Activated T-cell treated with anti-CD3 and anti-CD28 coated beads, Interleukin-2, amount 50 U/mL, for 24 hours (primary cell): Measurements from ENCODE around the gene SLC5A2.
"Not testable (repeated sequence)": the region's sequence is repeated elsewhere in the genome, so short reads cannot be mapped to it uniquely, and the experiment has no call there.

Source experiments
- DNase-seq: peaks from one replicate; pipeline ENCODE4 v3.0.0-alpha.2; 2020
- H3K27ac Mint-ChIP-seq: 2 replicates; pipeline ENCODE4 v1.8.0; 2020; ENCODE audit warnings: mild to moderate bottlenecking, mixed read lengths
- H3K27me3 Mint-ChIP-seq: 2 replicates; pipeline ENCODE4 v1.8.0; 2020; ENCODE audit warnings: mixed read lengths
- H3K36me3 Mint-ChIP-seq: 2 replicates; pipeline ENCODE4 v1.8.0; 2020; ENCODE audit warnings: low read depth, mixed read lengths
- H3K4me1 Mint-ChIP-seq: 2 replicates; pipeline ENCODE4 v1.8.0; 2020; ENCODE audit warnings: low read depth, mixed read lengths
- H3K4me3 Mint-ChIP-seq: 2 replicates; pipeline ENCODE4 v1.8.0; 2020; ENCODE audit warnings: mild to moderate bottlenecking, moderate library complexity, mixed read lengths
- H3K9me3 Mint-ChIP-seq: 2 replicates; pipeline ENCODE4 v1.8.0; 2020; ENCODE audit warnings: mixed read lengths

Gene SLC5A2

DNA sequence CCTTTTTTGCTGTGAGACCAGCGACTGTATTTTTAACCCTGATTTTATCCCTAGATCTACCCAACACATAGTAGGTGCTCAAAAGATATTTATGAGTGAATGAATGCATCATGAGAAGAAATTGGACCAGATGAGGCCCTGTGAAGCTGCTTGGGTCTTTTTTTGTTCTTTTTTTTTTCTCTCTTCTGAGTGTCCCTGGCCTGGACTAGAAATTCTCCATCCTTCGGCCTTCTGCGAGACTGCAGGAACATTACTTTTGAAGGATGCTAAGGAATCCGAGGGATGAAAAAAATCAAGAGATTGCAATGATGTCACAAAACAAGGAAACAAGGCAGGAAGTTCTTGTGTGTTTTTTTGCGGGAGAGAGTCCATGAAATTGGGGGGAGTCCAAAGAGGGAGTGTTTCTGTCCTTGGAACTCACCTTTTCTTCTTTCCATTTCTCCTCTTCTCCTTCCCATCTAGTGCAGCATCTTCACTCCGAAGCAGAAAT, 25.8 kb downstream of the SLC5A2 start:
- Mint-ChIP-seq H3K27me3 (no peaks in the 10 kb centered on the region), H3K4me1 (peaks cover 51% of the 10 kb centered on the region), H3K4me3 (peak overlapping the region; percentile 94), H3K27ac (peak overlapping the region; percentile 97), H3K36me3 (peaks cover 44% of the 10 kb centered on the region), H3K9me3 (no peaks in the 10 kb centered on the region)
- no peak for DNase-seq

DNA sequence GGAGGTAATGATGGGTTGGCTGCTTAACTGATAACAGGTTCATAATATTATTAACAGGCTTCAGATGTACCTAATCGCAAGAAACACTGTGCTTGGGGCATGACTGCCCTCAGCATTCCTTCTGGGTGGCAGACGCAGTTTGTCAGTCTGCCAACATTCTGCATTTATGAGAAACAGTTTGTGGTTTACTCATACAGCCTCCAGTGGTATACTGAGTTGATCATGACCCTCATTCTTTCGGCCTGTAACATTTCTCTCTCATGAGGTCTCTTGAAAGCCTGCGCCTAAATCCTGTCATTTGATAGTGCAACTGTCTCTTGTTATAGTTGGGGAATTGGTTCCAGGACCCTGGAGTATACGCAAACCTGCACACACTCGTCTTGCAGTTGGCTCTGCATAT, 30.2 kb downstream of the SLC5A2 start:
- H3K4me3 Mint-ChIP-seq: no peak overlapping the region
- no peaks in the 10 kb centered on the region for H3K27me3 Mint-ChIP-seq
- peaks cover 20% of the 10 kb centered on the region for H3K4me1 Mint-ChIP-seq
- no peak for DNase-seq
- H3K9me3 Mint-ChIP-seq: peaks cover 3% of the 10 kb centered on the region
- peaks cover 12% of the 10 kb centered on the region for H3K36me3 Mint-ChIP-seq
- H3K27ac Mint-ChIP-seq: no peak overlapping the region

GRCh38 chr16:31513884-31514283, 31.0 kb downstream of the SLC5A2 start:
- peaks cover 4% of the 10 kb centered on the region for H3K36me3 Mint-ChIP-seq
- no peak overlapping the region for H3K27ac Mint-ChIP-seq
- H3K9me3 Mint-ChIP-seq: peaks cover 3% of the 10 kb centered on the region
- no peak for DNase-seq
- H3K4me1 Mint-ChIP-seq: peaks cover 15% of the 10 kb centered on the region
- no peaks in the 10 kb centered on the region for H3K27me3 Mint-ChIP-seq
- H3K4me3 Mint-ChIP-seq: no peak overlapping the region

DNA sequence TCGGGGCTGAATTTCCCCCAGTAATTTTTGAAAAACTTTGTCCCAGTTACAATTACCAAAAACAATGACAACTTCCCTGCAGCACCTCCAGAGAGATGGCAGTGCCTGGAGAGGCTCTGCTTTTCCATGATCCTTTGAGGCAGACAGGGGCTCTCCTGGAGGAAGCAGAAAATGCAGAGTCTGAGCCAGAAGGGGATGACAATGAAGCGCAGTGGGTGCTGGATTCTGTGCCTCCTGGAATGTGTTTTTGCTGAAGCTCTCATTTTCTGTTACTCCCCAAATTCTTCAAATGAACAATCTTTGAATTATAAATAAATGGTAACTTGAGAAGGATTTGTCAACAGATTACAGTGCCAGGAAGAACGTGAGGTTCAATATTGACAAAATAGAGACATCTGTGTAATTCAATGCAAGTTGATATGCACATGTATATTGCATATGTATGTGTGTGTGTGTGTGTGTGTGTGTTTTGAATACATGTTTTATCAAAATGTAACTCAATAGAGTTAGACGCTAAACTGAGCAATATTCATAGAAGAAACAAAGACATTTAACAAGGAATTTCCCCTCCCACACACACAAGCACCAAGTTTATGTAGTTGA, 35.0 kb downstream of the SLC5A2 start:
- Mint-ChIP-seq H3K27ac (no peak overlapping the region), H3K9me3 (peaks cover 3% of the 10 kb centered on the region), H3K4me3 (no peak overlapping the region), H3K36me3 (no peaks in the 10 kb centered on the region), H3K4me1 (peaks cover 3% of the 10 kb centered on the region), H3K27me3 (no peaks in the 10 kb centered on the region)
- DNase-seq: no peak

- no peak for DNase-seq
- Mint-ChIP-seq H3K9me3 (peaks cover 3% of the 10 kb centered on the region), H3K4me1 (peaks cover 3% of the 10 kb centered on the region), H3K27ac (no peak overlapping the region), H3K27me3 (no peaks in the 10 kb centered on the region), H3K4me3 (no peak overlapping the region), H3K36me3 (no peaks in the 10 kb centered on the region)
These were observed 37.0 kb downstream of the SLC5A2 start for GRCh38 chr16:31519759-31520431.

DNA sequence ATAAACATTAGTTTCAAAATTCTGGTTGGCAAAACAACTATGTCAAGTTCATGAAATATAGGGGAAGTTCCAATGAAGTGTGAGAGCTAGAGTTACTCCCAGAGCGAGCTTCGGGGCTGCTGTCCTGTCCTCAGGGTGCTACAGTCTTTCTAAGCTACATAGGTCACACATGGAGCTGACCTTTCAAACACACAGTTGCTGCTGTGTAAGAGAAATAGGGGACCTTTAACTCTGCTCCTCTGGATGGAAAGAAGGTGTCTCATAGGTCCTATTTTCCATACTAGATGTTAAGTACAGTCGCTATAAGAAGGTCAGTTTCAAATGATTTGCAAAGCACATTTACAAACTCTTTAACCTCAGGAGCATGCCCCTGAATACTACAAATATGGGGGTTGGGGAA, 38.4 kb downstream of the SLC5A2 start:
- Mint-ChIP-seq H3K36me3 (no peaks in the 10 kb centered on the region), H3K4me3 (no peak overlapping the region)

GRCh38 chr16:31522071-31522470, 39.1 kb downstream of the SLC5A2 start:
- Mint-ChIP-seq H3K36me3 (no peaks in the 10 kb centered on the region), H3K4me1 (peaks cover 3% of the 10 kb centered on the region), H3K27me3 (no peaks in the 10 kb centered on the region), H3K27ac (no peak overlapping the region), H3K4me3 (no peak overlapping the region), H3K9me3 (no peaks in the 10 kb centered on the region)
- no peak for DNase-seq

More for the DNA sequence above, 38.4 kb downstream of the SLC5A2 start:
- no peaks in the 10 kb centered on the region for H3K27me3 Mint-ChIP-seq
- DNase-seq: no peak
- H3K27ac Mint-ChIP-seq: no peak overlapping the region
- H3K9me3 Mint-ChIP-seq: peaks cover 3% of the 10 kb centered on the region
- H3K4me1 Mint-ChIP-seq: peaks cover 3% of the 10 kb centered on the region

GRCh38 chr16:31523768-31524167, 40.8 kb downstream of the SLC5A2 start:
- not testable (repeated sequence) for H3K27ac Mint-ChIP-seq, H3K9me3 Mint-ChIP-seq, H3K36me3 Mint-ChIP-seq, H3K4me3 Mint-ChIP-seq, DNase-seq
- Mint-ChIP-seq H3K27me3 (peaks cover 12% of the 10 kb centered on the region), H3K4me1 (peaks cover 12% of the 10 kb centered on the region)

GRCh38 chr16:31525113-31525512, 42.2 kb downstream of the SLC5A2 start:
- peaks cover 19% of the 10 kb centered on the region for H3K4me1 Mint-ChIP-seq
- H3K4me3 Mint-ChIP-seq: no peak overlapping the region
- peaks cover 24% of the 10 kb centered on the region for H3K27me3 Mint-ChIP-seq
- H3K27ac Mint-ChIP-seq: no peak overlapping the region
- no peaks in the 10 kb centered on the region for H3K36me3 Mint-ChIP-seq
- H3K9me3 Mint-ChIP-seq: no peaks in the 10 kb centered on the region
- DNase-seq: no peak

GRCh38 chr16:31527734-31528274, 44.9 kb downstream of the SLC5A2 start, which contains the start of gene AHSP:
Gene AHSP, plus strand, starts transcription at chr16:31527900. Its CDS starts 240 bp downstream, at chr16:31528140.
- peaks cover 28% of the 10 kb centered on the region for H3K27me3 Mint-ChIP-seq
- H3K36me3 Mint-ChIP-seq: no peaks in the 10 kb centered on the region
- no peak for DNase-seq
- H3K4me1 Mint-ChIP-seq: peaks cover 19% of the 10 kb centered on the region
- H3K4me3 Mint-ChIP-seq: no peak within 1 kb of the TSS
- H3K27ac Mint-ChIP-seq: no peak within 1 kb of the TSS
- H3K9me3 Mint-ChIP-seq: no peaks in the 10 kb centered on the region

DNA sequence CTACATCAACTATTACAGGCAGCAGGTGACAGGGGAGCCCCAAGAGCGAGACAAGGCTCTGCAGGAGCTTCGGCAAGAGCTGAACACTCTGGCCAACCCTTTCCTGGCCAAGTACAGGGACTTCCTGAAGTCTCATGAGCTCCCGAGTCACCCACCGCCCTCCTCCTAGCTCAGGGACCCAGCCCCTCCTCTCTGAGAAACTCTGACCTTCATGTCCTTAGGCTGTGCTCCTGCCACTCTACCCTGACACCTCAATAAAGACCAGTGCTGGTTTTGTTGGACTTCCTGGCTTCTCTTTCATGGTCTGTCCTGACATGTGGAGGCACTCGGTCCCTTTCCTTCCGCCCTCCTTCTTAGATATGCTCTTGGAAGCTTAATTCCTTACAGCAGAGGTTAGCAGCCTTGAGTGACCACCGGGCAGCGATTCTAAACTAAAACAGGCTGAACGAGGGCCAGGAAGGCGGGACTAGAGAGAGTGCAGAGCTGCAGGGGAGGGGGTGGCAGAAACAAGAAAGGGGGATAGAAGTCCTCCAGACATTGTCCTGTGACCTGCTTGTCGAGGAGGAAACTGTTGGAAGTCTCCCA, 45.7 kb downstream of the SLC5A2 start:
- Mint-ChIP-seq H3K9me3 (no peaks in the 10 kb centered on the region), H3K27me3 (peaks cover 28% of the 10 kb centered on the region), H3K36me3 (no peaks in the 10 kb centered on the region), H3K4me1 (peaks cover 19% of the 10 kb centered on the region), H3K4me3 (peak overlapping the region; percentile 48), H3K27ac (no peak overlapping the region)
- no peak for DNase-seq

DNA sequence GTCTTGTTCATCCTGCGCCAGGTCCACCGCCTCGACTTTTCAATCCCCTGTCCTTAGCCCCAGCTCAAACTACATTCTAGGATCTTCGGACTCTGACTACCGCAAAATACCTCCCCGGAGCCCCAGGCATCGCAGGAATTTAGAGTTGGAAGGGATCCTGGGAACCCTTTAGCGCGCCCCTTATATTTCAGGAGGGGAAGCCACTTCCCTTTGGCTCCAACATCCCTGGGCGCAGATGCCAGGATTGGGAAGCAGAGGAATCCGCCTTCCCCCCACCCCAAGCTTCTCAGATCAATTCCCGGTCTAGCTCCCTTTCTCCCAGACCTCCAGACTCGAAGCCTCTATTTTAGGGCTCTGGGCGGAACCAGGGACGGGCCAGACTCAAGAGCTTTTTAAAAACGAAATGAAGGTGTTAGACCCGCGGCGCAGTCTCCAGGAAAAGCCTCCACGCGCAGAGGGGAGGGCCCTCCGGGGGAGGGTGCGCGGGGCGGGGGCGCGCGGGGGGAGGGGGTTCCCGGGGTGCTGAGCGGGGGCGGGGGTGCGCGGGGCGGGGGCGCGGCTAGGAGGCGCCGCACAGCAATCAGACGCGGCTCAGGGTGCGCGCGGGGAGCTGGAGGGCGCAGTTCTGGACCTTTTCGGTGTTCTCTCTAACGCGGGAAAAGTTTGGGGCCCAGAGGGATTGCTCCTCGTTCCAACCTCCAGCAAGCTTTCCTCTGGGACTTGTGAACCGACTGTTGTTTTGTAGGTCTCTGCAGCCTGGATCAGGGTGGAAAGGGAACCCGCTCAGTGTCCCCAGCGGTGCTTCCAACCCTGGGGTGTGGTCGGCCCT, 46.4 kb downstream of the SLC5A2 start:
- Mint-ChIP-seq H3K27ac (no peak overlapping the region), H3K36me3 (no peaks in the 10 kb centered on the region), H3K9me3 (no peaks in the 10 kb centered on the region), H3K4me3 (peak overlapping the region; percentile 48), H3K27me3 (peaks cover 32% of the 10 kb centered on the region), H3K4me1 (peaks cover 19% of the 10 kb centered on the region)
- no peak for DNase-seq

DNA sequence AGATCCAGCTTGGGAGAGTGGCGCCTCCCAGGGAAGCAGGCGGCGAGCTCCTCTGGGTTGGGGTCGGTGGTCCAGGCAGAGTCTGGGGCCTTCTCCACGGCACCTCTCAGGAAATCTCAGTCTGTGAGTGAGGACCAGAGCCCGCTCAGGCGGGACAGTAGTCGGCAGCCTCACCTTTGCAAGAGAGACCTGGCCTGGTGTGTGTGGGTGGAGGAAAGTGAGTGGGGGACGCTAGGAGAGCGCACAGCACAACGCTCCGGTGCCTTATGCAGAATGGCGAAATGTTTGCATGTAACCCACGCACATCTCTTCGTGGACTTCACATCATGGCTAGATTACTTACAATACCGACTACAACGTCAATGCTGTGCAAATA, 47.0 kb downstream of the SLC5A2 start:
- H3K36me3 Mint-ChIP-seq: no peaks in the 10 kb centered on the region
- peaks cover 19% of the 10 kb centered on the region for H3K4me1 Mint-ChIP-seq
- no peak for DNase-seq
- H3K9me3 Mint-ChIP-seq: no peaks in the 10 kb centered on the region
- H3K27me3 Mint-ChIP-seq: peaks cover 33% of the 10 kb centered on the region
- peak overlapping the region; percentile 23 for H3K4me3 Mint-ChIP-seq
- no peak overlapping the region for H3K27ac Mint-ChIP-seq

DNA sequence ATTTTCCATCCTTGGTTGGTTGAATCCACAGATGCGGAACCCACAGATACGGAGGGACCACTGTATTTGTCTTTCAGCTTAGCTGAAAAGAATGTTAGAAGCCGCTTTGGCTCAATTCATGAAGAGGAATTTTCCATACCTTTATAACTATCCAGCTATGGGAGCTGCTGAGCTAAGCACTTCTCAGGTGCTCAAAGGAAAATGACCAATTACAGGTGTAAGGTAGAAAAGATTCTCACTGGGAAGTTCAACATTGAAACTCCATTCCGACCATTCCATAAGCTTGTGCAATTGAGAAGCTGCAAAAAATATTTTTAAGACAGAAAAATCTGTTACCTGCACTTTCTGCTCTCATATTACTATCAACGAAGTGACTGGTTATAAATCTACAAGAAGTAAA, 47.5 kb downstream of the SLC5A2 start:
- Mint-ChIP-seq H3K9me3 (no peaks in the 10 kb centered on the region), H3K27me3 (peaks cover 33% of the 10 kb centered on the region), H3K4me1 (peaks cover 19% of the 10 kb centered on the region), H3K4me3 (no peak overlapping the region), H3K27ac (no peak overlapping the region), H3K36me3 (no peaks in the 10 kb centered on the region)
- DNase-seq: no peak
